Peyer's patch (tissue), 4 donors: ENCODE data around the gene CNTNAP2. TPM values are rescaled to one million over a fixed set of nuclear protein-coding genes. Genes with fewer than 3 reads are reported as not detected.

Experiments
- DNase-seq, 3 donors: peaks; one replicate each; pipeline ENCODE4 v3.0.0-alpha.2; 2017 to 2019
- H3K27ac ChIP-seq, 4 donors: fragments of 200-600 bp; sonication (generic); one replicate each; pipeline ENCODE4 v1.5.1; 2016 to 2019
- H3K27me3 ChIP-seq, 2 donors: fragments of 200-600 bp; sonication (generic); one replicate each; pipeline ENCODE4 v1.5.1; 2019
- H3K36me3 ChIP-seq, 3 donors: fragments of 200-600 bp; sonication (generic); one replicate each; pipeline ENCODE4 v1.5.1; 2016 to 2019
- H3K4me1 ChIP-seq, 4 donors: fragments of 200-600 bp; sonication (generic); one replicate each; pipeline ENCODE4 v1.5.1; 2016 to 2019
- H3K4me3 ChIP-seq, 4 donors: fragments of 200-600 bp; sonication (generic); 1 replicate in 3 of 4; 2 replicates in 1 of 4; pipeline ENCODE4 v1.5.1; 2016 to 2019; ENCODE audit warnings: mild to moderate bottlenecking in 1 of 4
- H3K9me3 ChIP-seq, 4 donors: fragments of 200-600 bp; sonication (generic); one replicate each; pipeline ENCODE4 v1.5.1; 2016 to 2019; ENCODE audit warnings: mild to moderate bottlenecking in 1 of 4
- POLR2A ChIP-seq, 2 donors: fragments of 450-650 bp; IDR thresholded peaks; one replicate each; pipeline ENCODE4 v1.5.1; 2017; ENCODE audit warnings: antibody characterized with exemption in 2 of 2, mild to moderate bottlenecking in 2 of 2, moderate library complexity in 2 of 2
- total RNA-seq, 4 donors: library from RNA; depleted of rRNA; stranded (reverse); fragments of >200 nt; gene quantifications; one replicate each; pipeline ENCODE4 v1.1.0, GENCODE V29; 2016
- TF ChIP-seq, protein P1 (sequence below), 6 experiments: fragments of 450-650 bp in 4 of 6; fragments of 200-600 bp in 2 of 6; sonication (generic) in 1 of 6; IDR thresholded peaks; one replicate each; pipeline ENCODE4 v1.5.1; 2017 to 2019; ENCODE audit warnings: antibody characterized with exemption in 6 of 6, mild to moderate bottlenecking in 3 of 6, moderate library complexity in 1 of 6

CNTNAP2 gene
- total RNA-seq, 4 donors from 2014 or later = 1.5 to 4.9 (median 3.6) TPM

- H3K36me3 ChIP-seq = no peaks in the 10 kb centered on the region
- peaks cover 0 to 14% (median 0%) of the 10 kb centered on the region in 4 donors for H3K4me1 ChIP-seq
- H3K4me3 ChIP-seq = no peak overlapping the region
- DNase-seq = no peak
- H3K27me3 ChIP-seq = no peaks in the 10 kb centered on the region
- no peak overlapping the region for H3K27ac ChIP-seq
- H3K9me3 ChIP-seq = no peaks in the 10 kb centered on the region
- no peak for TF ChIP-seq POLR2A (IDR thresholded peaks at IDR 0.05)
- TF ChIP-seq, protein P1, sequence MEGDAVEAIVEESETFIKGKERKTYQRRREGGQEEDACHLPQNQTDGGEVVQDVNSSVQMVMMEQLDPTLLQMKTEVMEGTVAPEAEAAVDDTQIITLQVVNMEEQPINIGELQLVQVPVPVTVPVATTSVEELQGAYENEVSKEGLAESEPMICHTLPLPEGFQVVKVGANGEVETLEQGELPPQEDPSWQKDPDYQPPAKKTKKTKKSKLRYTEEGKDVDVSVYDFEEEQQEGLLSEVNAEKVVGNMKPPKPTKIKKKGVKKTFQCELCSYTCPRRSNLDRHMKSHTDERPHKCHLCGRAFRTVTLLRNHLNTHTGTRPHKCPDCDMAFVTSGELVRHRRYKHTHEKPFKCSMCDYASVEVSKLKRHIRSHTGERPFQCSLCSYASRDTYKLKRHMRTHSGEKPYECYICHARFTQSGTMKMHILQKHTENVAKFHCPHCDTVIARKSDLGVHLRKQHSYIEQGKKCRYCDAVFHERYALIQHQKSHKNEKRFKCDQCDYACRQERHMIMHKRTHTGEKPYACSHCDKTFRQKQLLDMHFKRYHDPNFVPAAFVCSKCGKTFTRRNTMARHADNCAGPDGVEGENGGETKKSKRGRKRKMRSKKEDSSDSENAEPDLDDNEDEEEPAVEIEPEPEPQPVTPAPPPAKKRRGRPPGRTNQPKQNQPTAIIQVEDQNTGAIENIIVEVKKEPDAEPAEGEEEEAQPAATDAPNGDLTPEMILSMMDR (IDR thresholded peaks at IDR 0.05) = no peak
These were observed 2218.5 kb downstream of the CNTNAP2 start for GRCh38 chr7:148334959-148335577.

GRCh38 chr7:148335790-148336189 lies 2219.2 kb downstream of the CNTNAP2 start:
- no peaks in the 10 kb centered on the region for H3K27me3 ChIP-seq
- no peak for DNase-seq
- peaks cover 0 to 14% (median 0%) of the 10 kb centered on the region in 4 donors for H3K4me1 ChIP-seq
- no peaks in the 10 kb centered on the region for H3K9me3 ChIP-seq
- no peaks in the 10 kb centered on the region for H3K36me3 ChIP-seq
- H3K4me3 ChIP-seq = no peak overlapping the region
- no peak for TF ChIP-seq POLR2A (IDR thresholded peaks at IDR 0.05)
- TF ChIP-seq, protein P1 (IDR thresholded peaks at IDR 0.05) = no peak
- H3K27ac ChIP-seq = no peak overlapping the region

GRCh38 chr7:148336411-148336810 lies 2219.8 kb downstream of the CNTNAP2 start:
- Histone ChIP-seq H3K9me3 (no peaks in the 10 kb centered on the region), H3K27me3 (no peaks in the 10 kb centered on the region), H3K27ac (no peak overlapping the region), H3K36me3 (no peaks in the 10 kb centered on the region), H3K4me1 (peaks cover 0 to 14% (median 0%) of the 10 kb centered on the region in 4 donors), H3K4me3 (no peak overlapping the region)
- TF ChIP-seq, protein P1 (IDR thresholded peaks at IDR 0.05) = no peak
- no peak for TF ChIP-seq POLR2A (IDR thresholded peaks at IDR 0.05)
- no peak for DNase-seq

GRCh38 chr7:148337246-148337965 lies 2220.8 kb downstream of the CNTNAP2 start:
- H3K4me1 ChIP-seq = peaks cover 0 to 14% (median 0%) of the 10 kb centered on the region in 4 donors
- H3K27me3 ChIP-seq = no peaks in the 10 kb centered on the region
- H3K36me3 ChIP-seq = no peaks in the 10 kb centered on the region
- no peaks in the 10 kb centered on the region for H3K9me3 ChIP-seq
- TF ChIP-seq POLR2A (IDR thresholded peaks at IDR 0.05) = no peak
- TF ChIP-seq, protein P1 (IDR thresholded peaks at IDR 0.05) = no peak
- H3K27ac ChIP-seq = peak overlapping the region in 1 of 4 donors; percentile 42
- no peak overlapping the region for H3K4me3 ChIP-seq
- DNase-seq = peak in 1 of 3 donors; percentile 61

GRCh38 chr7:148337995-148338747 lies 2221.6 kb downstream of the CNTNAP2 start:
- H3K4me1 ChIP-seq = peaks cover 0 to 14% (median 0%) of the 10 kb centered on the region in 4 donors
- H3K27ac ChIP-seq = no peak overlapping the region
- H3K36me3 ChIP-seq = no peaks in the 10 kb centered on the region
- H3K9me3 ChIP-seq = no peaks in the 10 kb centered on the region
- no peak for DNase-seq
- no peaks in the 10 kb centered on the region for H3K27me3 ChIP-seq
- no peak overlapping the region for H3K4me3 ChIP-seq
- TF ChIP-seq, protein P1 (IDR thresholded peaks at IDR 0.05) = no peak
- TF ChIP-seq POLR2A (IDR thresholded peaks at IDR 0.05) = no peak
